Measurements from ENCODE around the gene SELP. TPM values are rescaled to one million over a fixed set of nuclear protein-coding genes. Genes with fewer than 3 reads are reported as not detected.
"Not testable (repeated sequence)": the region's sequence is repeated elsewhere in the genome, so short reads cannot be mapped to it uniquely, and the experiment has no call there.

SELP gene
- polyA plus RNA-seq (2013) = 30.2 TPM

GRCh38 chr1:169630006-169630405, at the start of gene SELP:
Gene SELP (minus strand): TSS chr1:169630124. CDS start chr1:169630074, 50 bp downstream.
- POLR2A ChIA-PET = no interaction called here
- H3K36me3 ChIP-seq (ENCODE audit: control insufficient read depth in 4 of 4, insufficient read depth in 4 of 4, low read length in 3 of 4) = no peaks in the 10 kb centered on the region
- peaks cover 9 to 44% (median 30%) of the 10 kb centered on the region in 4 experiments for H3K4me1 ChIP-seq (ENCODE audit: control extremely low read depth in 1 of 4, control insufficient read depth in 4 of 4, insufficient read depth in 4 of 4, low read length in 3 of 4)
- H3K4me3 ChIP-seq (ENCODE audit: control insufficient read depth in 1 of 7, extremely low read depth in 1 of 7, insufficient read depth in 4 of 7, low read depth in 2 of 7, low read length in 6 of 7) = peak within 1 kb of the TSS in 2 of 7 experiments; percentile 1 to 45
- peaks cover 1 to 24% (median 15%) of the 10 kb centered on the region in 5 experiments for H3K9me3 ChIP-seq (ENCODE audit: control extremely low read depth in 1 of 5, control insufficient read depth in 4 of 5, insufficient read depth in 2 of 5, low read depth in 1 of 5, low read length in 4 of 5)
- no peaks in the 10 kb centered on the region for H3K27me3 ChIP-seq (replicated peaks in 2 of 5; ENCODE audit: control insufficient read depth in 4 of 5, insufficient read depth in 5 of 5, low read length in 4 of 5)
- peak within 1 kb of the TSS in 1 of 2 experiments; percentile 37 for H3K27ac ChIP-seq (ENCODE audit: insufficient read depth in 1 of 2, low read depth in 1 of 2, low read length in 2 of 2, poor library complexity in 1 of 2, severe bottlenecking in 2 of 2)
- CTCF ChIA-PET = interaction anchor here (1.2 to 1.7 kb wide), 2 partner anchors 12 to 63 kb away, joined by 3 to 5 read pairs; no protein-coding TSS in a partner anchor
- 89% methylated on average over 1 of the region's 1 CpG for WGBS (ENCODE audit: insufficient coverage)
- DNase-seq = peak in 2 of 3 donors; percentile 28 to 57

- no peak for DNase-seq
- ChIA-PET POLR2A (no interaction called here), CTCF (interaction anchor here (1.0 to 2.4 kb wide), 2 partner anchors 10 to 78 kb away, joined by 6 to 9 read pairs; no protein-coding TSS in a partner anchor)
- Histone ChIP-seq H3K9me3 (ENCODE audit: control extremely low read depth in 1 of 5, control insufficient read depth in 4 of 5, insufficient read depth in 2 of 5, low read depth in 1 of 5, low read length in 4 of 5) (no peaks in the 10 kb centered on the region), H3K36me3 (ENCODE audit: control insufficient read depth in 4 of 4, insufficient read depth in 4 of 4, low read length in 3 of 4) (no peaks in the 10 kb centered on the region), H3K27me3 (replicated peaks in 2 of 5; ENCODE audit: control insufficient read depth in 4 of 5, insufficient read depth in 5 of 5, low read length in 4 of 5) (no peaks in the 10 kb centered on the region), H3K27ac (ENCODE audit: insufficient read depth in 1 of 2, low read depth in 1 of 2, low read length in 2 of 2, poor library complexity in 1 of 2, severe bottlenecking in 2 of 2) (no peak overlapping the region), H3K4me3 (ENCODE audit: control insufficient read depth in 1 of 7, extremely low read depth in 1 of 7, insufficient read depth in 4 of 7, low read depth in 2 of 7, low read length in 6 of 7) (no peak overlapping the region), H3K4me1 (ENCODE audit: control extremely low read depth in 1 of 4, control insufficient read depth in 4 of 4, insufficient read depth in 4 of 4, low read length in 3 of 4) (peaks cover 14 to 31% (median 16%) of the 10 kb centered on the region in 4 experiments)
- 100% methylated on average over 2 of the region's 3 CpGs for WGBS (ENCODE audit: insufficient coverage)
These were observed 49.8 kb upstream of the SELP start for GRCh38 chr1:169679692-169680091.

- Histone ChIP-seq H3K27me3 (replicated peaks in 2 of 5; ENCODE audit: control insufficient read depth in 4 of 5, insufficient read depth in 5 of 5, low read length in 4 of 5) (no peaks in the 10 kb centered on the region), H3K4me3 (ENCODE audit: control insufficient read depth in 1 of 7, extremely low read depth in 1 of 7, insufficient read depth in 4 of 7, low read depth in 2 of 7, low read length in 6 of 7) (peak overlapping the region in 2 of 7 experiments; percentile 23 to 53), H3K4me1 (ENCODE audit: control extremely low read depth in 1 of 4, control insufficient read depth in 4 of 4, insufficient read depth in 4 of 4, low read length in 3 of 4) (peaks cover 15 to 35% (median 23%) of the 10 kb centered on the region in 4 experiments), H3K27ac (ENCODE audit: insufficient read depth in 1 of 2, low read depth in 1 of 2, low read length in 2 of 2, poor library complexity in 1 of 2, severe bottlenecking in 2 of 2) (no peak overlapping the region), H3K36me3 (ENCODE audit: control insufficient read depth in 4 of 4, insufficient read depth in 4 of 4, low read length in 3 of 4) (no peaks in the 10 kb centered on the region), H3K9me3 (ENCODE audit: control extremely low read depth in 1 of 5, control insufficient read depth in 4 of 5, insufficient read depth in 2 of 5, low read depth in 1 of 5, low read length in 4 of 5) (peaks cover 0 to 3% (median 2%) of the 10 kb centered on the region in 5 experiments)
- ChIA-PET POLR2A (no interaction called here), CTCF (interaction anchor here (1.2 to 3.5 kb wide), 4 partner anchors 13 to 74 kb away, joined by 3 to 13 read pairs (median 7); no protein-coding TSS in a partner anchor)
- 0% methylated on average over 1 of the region's 2 CpGs for whole genome bisulfite sequencing (ENCODE audit: insufficient coverage)
- DNase-seq = peak in 2 of 3 donors; percentile 37 to 41
These were observed 46.1 kb upstream of the SELP start for GRCh38 chr1:169676001-169676400.

GRCh38 chr1:169670836-169671235, 40.9 kb upstream of the SELP start:
- DNase-seq = peak in 2 of 3 donors; percentile 20 to 45
- Histone ChIP-seq H3K27me3 (replicated peaks in 2 of 5; ENCODE audit: control insufficient read depth in 4 of 5, insufficient read depth in 5 of 5, low read length in 4 of 5) (no peaks in the 10 kb centered on the region), H3K27ac (ENCODE audit: insufficient read depth in 1 of 2, low read depth in 1 of 2, low read length in 2 of 2, poor library complexity in 1 of 2, severe bottlenecking in 2 of 2) (peak overlapping the region; percentile 25 to 28), H3K9me3 (ENCODE audit: control extremely low read depth in 1 of 5, control insufficient read depth in 4 of 5, insufficient read depth in 2 of 5, low read depth in 1 of 5, low read length in 4 of 5) (peaks cover 0 to 3% (median 2%) of the 10 kb centered on the region in 5 experiments), H3K36me3 (ENCODE audit: control insufficient read depth in 4 of 4, insufficient read depth in 4 of 4, low read length in 3 of 4) (no peaks in the 10 kb centered on the region), H3K4me1 (ENCODE audit: control extremely low read depth in 1 of 4, control insufficient read depth in 4 of 4, insufficient read depth in 4 of 4, low read length in 3 of 4) (peaks cover 9 to 38% (median 30%) of the 10 kb centered on the region in 4 experiments), H3K4me3 (ENCODE audit: control insufficient read depth in 1 of 7, extremely low read depth in 1 of 7, insufficient read depth in 4 of 7, low read depth in 2 of 7, low read length in 6 of 7) (peak overlapping the region in 1 of 7 experiments; percentile 23)
- 0% methylated on average over 2 of the region's 3 CpGs for WGBS (ENCODE audit: insufficient coverage)
- ChIA-PET POLR2A (no interaction called here), CTCF (interaction anchor here (0.6 to 2.1 kb wide), 7 partner anchors 10 to 209 kb away, joined by 3 to 8 read pairs (median 3); no protein-coding TSS in a partner anchor)

GRCh38 chr1:169670244-169670643, 40.3 kb upstream of the SELP start:
- peak overlapping the region in 1 of 2 experiments; percentile 28 for H3K27ac ChIP-seq (ENCODE audit: insufficient read depth in 1 of 2, low read depth in 1 of 2, low read length in 2 of 2, poor library complexity in 1 of 2, severe bottlenecking in 2 of 2)
- H3K9me3 ChIP-seq (ENCODE audit: control extremely low read depth in 1 of 5, control insufficient read depth in 4 of 5, insufficient read depth in 2 of 5, low read depth in 1 of 5, low read length in 4 of 5); H3K4me3 ChIP-seq (ENCODE audit: control insufficient read depth in 1 of 7, extremely low read depth in 1 of 7, insufficient read depth in 4 of 7, low read depth in 2 of 7, low read length in 6 of 7); DNase-seq; H3K36me3 ChIP-seq (ENCODE audit: control insufficient read depth in 4 of 4, insufficient read depth in 4 of 4, low read length in 3 of 4); H3K27me3 ChIP-seq (replicated peaks in 2 of 5; ENCODE audit: control insufficient read depth in 4 of 5, insufficient read depth in 5 of 5, low read length in 4 of 5); POLR2A ChIA-PET: not testable (repeated sequence)
- H3K4me1 ChIP-seq (ENCODE audit: control extremely low read depth in 1 of 4, control insufficient read depth in 4 of 4, insufficient read depth in 4 of 4, low read length in 3 of 4) = peaks cover 5 to 33% (median 27%) of the 10 kb centered on the region in 4 experiments
- no CpG with 5 or more reads among the region's 3 CpGs for WGBS (ENCODE audit: insufficient coverage)
- CTCF ChIA-PET = interaction anchor here (0.6 to 1.4 kb wide), 4 partner anchors 12 to 209 kb away, joined by 3 to 8 read pairs (median 4); no protein-coding TSS in a partner anchor

GRCh38 chr1:169667699-169668596, 38.0 kb upstream of the SELP start:
- POLR2A ChIA-PET = not testable (repeated sequence)
- WGBS (ENCODE audit: insufficient coverage) = 4% methylated on average over 4 of the region's 28 CpGs
- CTCF ChIA-PET = interaction anchor here (0.8 to 1.2 kb wide), 3 partner anchors 8 to 44 kb away, joined by 3 to 4 read pairs (median 3); no protein-coding TSS in a partner anchor

More at GRCh38 chr1:169667699-169668596, 38.0 kb upstream of the SELP start:
- not testable (repeated sequence) for H3K27me3 ChIP-seq (replicated peaks in 2 of 5; ENCODE audit: control insufficient read depth in 4 of 5, insufficient read depth in 5 of 5, low read length in 4 of 5); H3K9me3 ChIP-seq (ENCODE audit: control extremely low read depth in 1 of 5, control insufficient read depth in 4 of 5, insufficient read depth in 2 of 5, low read depth in 1 of 5, low read length in 4 of 5); H3K36me3 ChIP-seq (ENCODE audit: control insufficient read depth in 4 of 4, insufficient read depth in 4 of 4, low read length in 3 of 4)
- Histone ChIP-seq H3K4me3 (ENCODE audit: control insufficient read depth in 1 of 7, extremely low read depth in 1 of 7, insufficient read depth in 4 of 7, low read depth in 2 of 7, low read length in 6 of 7) (peak overlapping the region in 3 of 7 experiments; percentile 4 to 33 (median 6)), H3K27ac (ENCODE audit: insufficient read depth in 1 of 2, low read depth in 1 of 2, low read length in 2 of 2, poor library complexity in 1 of 2, severe bottlenecking in 2 of 2) (peak overlapping the region; percentile 14 to 26), H3K4me1 (ENCODE audit: control extremely low read depth in 1 of 4, control insufficient read depth in 4 of 4, insufficient read depth in 4 of 4, low read length in 3 of 4) (peaks cover 5 to 33% (median 27%) of the 10 kb centered on the region in 4 experiments)
- peak; percentile 22 to 84 (median 73) for DNase-seq

All from common myeloid progenitor, CD34-positive (primary cell).